ENCODE data around the gene DEF6.
"Not testable (repeated sequence)": the region's sequence is repeated elsewhere in the genome, so short reads cannot be mapped to it uniquely, and the experiment has no call there.

Gene DEF6

DNA sequence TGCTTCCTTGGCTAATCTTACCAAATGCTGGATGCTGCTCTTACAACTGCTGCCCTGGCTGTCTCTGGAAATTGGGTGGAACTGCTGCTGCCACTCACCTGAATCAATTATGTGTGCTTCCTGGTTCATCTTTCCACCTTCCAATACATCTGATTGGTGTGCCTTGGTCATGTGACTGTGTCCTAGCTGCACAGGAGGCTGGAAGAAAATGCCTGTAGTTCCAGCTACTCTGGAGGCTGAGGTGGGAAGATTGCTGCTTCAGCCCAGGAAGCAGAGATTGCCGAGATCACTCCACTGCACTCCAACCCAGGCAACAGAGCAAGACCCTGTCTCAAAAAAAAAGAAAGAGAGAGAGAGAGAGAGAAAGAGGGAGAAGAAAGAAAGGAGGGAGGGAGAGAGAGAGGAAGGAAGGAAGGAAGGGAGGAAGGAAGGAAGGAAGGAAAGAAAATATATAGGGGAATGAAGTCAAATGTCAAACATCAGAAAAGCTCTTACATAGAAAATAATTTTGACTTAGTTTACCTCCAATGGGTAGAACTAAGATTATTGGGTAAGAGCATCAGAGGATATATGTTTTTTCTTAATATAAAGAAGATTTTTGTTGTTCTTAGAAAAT, 30.6 kb downstream of the DEF6 start:
- H3K9me3 Mint-ChIP-seq, result peaks cover 24% of the 10 kb centered on the region
- no peak for TF ChIP-seq CTCF (IDR thresholded peaks at IDR 0.05)
- DNase-seq, result no peak
- peaks cover 3% of the 10 kb centered on the region for H3K27me3 Mint-ChIP-seq (ENCODE audit: low read depth, poor library complexity)
- no peak overlapping the region for H3K4me3 Mint-ChIP-seq
- no peaks in the 10 kb centered on the region for H3K36me3 Mint-ChIP-seq (ENCODE audit: low read depth)
- H3K27ac Mint-ChIP-seq, result no peak overlapping the region
- peaks cover 7% of the 10 kb centered on the region for H3K4me1 Mint-ChIP-seq

- not testable (repeated sequence) for H3K27me3 Mint-ChIP-seq (ENCODE audit: low read depth, poor library complexity); H3K4me1 Mint-ChIP-seq; H3K27ac Mint-ChIP-seq; DNase-seq; H3K4me3 Mint-ChIP-seq; H3K36me3 Mint-ChIP-seq (ENCODE audit: low read depth)
- peaks cover 27% of the 10 kb centered on the region for H3K9me3 Mint-ChIP-seq
Observed at GRCh38 chr6:35328965-35329364, 31.3 kb downstream of the DEF6 start.

DNA sequence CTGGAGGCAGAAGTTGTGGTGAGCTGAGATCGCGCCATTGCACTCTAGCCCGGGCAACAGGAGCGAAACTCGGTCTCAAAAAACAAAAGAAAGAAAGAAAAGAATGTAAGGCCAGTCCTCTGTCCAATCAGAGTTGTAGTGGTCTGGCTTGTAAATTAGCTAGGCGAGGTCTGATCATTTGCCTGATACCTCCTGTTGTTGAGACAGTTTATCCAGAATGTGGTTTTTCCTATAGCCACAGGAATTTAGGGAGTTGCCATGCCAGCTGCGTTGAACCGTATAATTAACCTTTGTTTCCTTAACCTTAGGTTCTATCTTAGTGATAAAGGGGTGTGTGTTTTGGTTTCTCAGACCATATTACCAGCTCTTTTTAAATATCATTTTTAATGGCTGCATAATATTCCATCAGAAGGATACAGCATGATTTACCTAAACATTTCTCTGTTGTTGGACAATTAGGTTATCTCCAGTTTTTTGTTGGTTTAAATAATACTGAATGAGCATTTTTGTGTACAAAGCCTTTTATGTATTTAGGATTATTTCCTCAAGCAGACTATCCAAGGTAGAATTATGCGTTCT, 33.0 kb downstream of the DEF6 start:
- no peak overlapping the region for H3K4me3 Mint-ChIP-seq
- no peak for DNase-seq
- peaks cover 41% of the 10 kb centered on the region for H3K9me3 Mint-ChIP-seq
- no peak for TF ChIP-seq CTCF (IDR thresholded peaks at IDR 0.05)
- H3K27ac Mint-ChIP-seq, result no peak overlapping the region
- H3K4me1 Mint-ChIP-seq, result peaks cover 7% of the 10 kb centered on the region
- no peaks in the 10 kb centered on the region for H3K36me3 Mint-ChIP-seq (ENCODE audit: low read depth)
- peaks cover 23% of the 10 kb centered on the region for H3K27me3 Mint-ChIP-seq (ENCODE audit: low read depth, poor library complexity)

DNA sequence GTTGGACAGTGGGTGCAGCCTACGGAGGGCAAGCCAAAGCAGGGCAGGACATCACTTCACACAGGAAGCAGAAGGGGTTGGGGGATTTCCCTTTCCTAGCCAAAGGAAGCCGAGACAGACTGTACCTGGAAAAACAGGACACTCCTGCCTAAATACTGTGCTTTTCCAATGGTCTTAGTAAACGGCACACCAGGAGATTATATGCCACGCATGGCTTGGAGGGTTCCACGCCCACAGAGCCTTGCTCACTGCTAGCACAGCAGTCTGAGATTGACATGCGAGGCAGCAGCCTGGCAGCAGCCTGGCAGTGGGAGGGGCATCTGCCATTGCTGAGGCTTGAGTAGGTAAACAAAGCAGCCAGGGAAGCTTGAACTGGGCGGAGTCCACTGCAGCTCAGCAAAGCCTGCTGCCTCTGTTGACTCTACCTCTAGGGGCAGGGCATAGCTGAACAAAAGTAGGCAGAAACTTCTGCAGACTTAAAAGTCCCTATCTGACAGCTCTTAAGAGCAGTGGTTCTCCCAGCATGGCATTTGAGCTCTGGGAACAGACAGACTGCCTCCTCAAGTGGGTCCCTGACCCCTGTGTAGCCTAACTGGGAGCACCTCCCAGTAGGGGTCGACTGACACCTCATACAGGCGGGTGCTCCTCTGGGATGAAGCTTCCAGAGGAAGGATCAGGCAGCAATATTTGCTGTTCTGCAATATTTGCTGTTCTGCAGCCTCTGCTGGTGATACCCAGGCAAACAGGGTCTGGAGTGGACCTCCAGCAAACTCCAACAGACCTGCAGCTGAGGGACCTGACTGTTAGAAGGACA, 34.7 kb downstream of the DEF6 start:
- DNase-seq; H3K36me3 Mint-ChIP-seq (ENCODE audit: low read depth); H3K4me1 Mint-ChIP-seq: not testable (repeated sequence)

DNA sequence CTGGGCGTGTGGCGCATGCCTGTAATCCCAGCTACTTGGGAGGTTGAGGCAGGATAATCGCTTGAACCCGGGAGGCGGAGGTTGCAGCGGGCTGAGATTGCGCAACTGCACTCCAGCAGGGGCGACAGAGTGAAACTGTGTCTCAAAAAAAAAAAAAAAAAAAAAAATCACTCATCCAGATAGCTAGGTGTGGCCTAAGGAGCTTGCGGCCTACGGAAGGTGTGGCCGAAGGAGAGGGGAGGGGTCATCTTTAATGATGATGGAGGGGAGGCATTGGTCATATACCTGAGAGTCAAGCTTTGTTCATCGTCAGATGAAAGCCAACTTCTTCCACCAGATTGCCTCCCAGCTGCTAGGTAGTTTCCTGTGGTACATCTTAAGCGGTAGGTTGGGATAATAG, 43.9 kb downstream of the DEF6 start:
- no peak overlapping the region for H3K27ac Mint-ChIP-seq
- H3K9me3 Mint-ChIP-seq, result peaks cover 19% of the 10 kb centered on the region
- peaks cover 38% of the 10 kb centered on the region for H3K4me1 Mint-ChIP-seq
- no peak for DNase-seq
- no peak for TF ChIP-seq CTCF (IDR thresholded peaks at IDR 0.05)
- H3K36me3 Mint-ChIP-seq (ENCODE audit: low read depth), result peaks cover 13% of the 10 kb centered on the region
- H3K4me3 Mint-ChIP-seq, result no peak overlapping the region
- peaks cover 13% of the 10 kb centered on the region for H3K27me3 Mint-ChIP-seq (ENCODE audit: low read depth, poor library complexity)

More for the DNA sequence above, 34.7 kb downstream of the DEF6 start:
- not testable (repeated sequence) for H3K27ac Mint-ChIP-seq, H3K4me3 Mint-ChIP-seq
- H3K9me3 Mint-ChIP-seq, result peaks cover 46% of the 10 kb centered on the region
- H3K27me3 Mint-ChIP-seq (ENCODE audit: low read depth, poor library complexity), result peaks cover 36% of the 10 kb centered on the region

- Mint-ChIP-seq H3K27me3 (ENCODE audit: low read depth, poor library complexity) (peaks cover 6% of the 10 kb centered on the region), H3K27ac (peak within 1 kb of the TSS; percentile 93), H3K36me3 (ENCODE audit: low read depth) (peaks cover 17% of the 10 kb centered on the region), H3K9me3 (peaks cover 14% of the 10 kb centered on the region), H3K4me1 (peaks cover 38% of the 10 kb centered on the region), H3K4me3 (peak within 1 kb of the TSS; percentile 97)
- peak; percentile 99 for DNase-seq
- TF ChIP-seq CTCF (IDR thresholded peaks at IDR 0.05), result peak; percentile 94
Observed at GRCh38 chr6:35342258-35343091, 44.9 kb downstream of the DEF6 start, which contains the start of gene PPARD. Gene PPARD (plus strand): TSS chr6:35342558. CDS start chr6:35411088, 68,530 bp downstream.
